GM12865 (cell line): ENCODE measurements around the gene FBXW10.
A peak's percentile ranks its signal among the peaks of the same experiment; 100 is the strongest.
"Not testable (repeated sequence)": the region's sequence is repeated elsewhere in the genome, so short reads cannot be mapped to it uniquely, and the experiment has no call there.

ENCODE experiments used
- DNase-seq: peaks from one replicate; pipeline ENCODE4 v3.0.0; 2010; ENCODE audit warnings: low read depth
- H3K4me3 ChIP-seq: 2 replicates; pipeline ENCODE4 v1.5.1; 2011; ENCODE audit warnings: mild to moderate bottlenecking, low read depth, low read length, control low read depth
- TF ChIP-seq, protein P1 (sequence below): IDR thresholded peaks from 2 replicates; pipeline ENCODE4 v1.5.1; 2011; ENCODE audit warnings: low read length, control low read depth, low read depth, inconsistent platforms; ENCODE audit not compliant: insufficient read depth; ENCODE audit errors: missing control alignments

Gene FBXW10, protein sequence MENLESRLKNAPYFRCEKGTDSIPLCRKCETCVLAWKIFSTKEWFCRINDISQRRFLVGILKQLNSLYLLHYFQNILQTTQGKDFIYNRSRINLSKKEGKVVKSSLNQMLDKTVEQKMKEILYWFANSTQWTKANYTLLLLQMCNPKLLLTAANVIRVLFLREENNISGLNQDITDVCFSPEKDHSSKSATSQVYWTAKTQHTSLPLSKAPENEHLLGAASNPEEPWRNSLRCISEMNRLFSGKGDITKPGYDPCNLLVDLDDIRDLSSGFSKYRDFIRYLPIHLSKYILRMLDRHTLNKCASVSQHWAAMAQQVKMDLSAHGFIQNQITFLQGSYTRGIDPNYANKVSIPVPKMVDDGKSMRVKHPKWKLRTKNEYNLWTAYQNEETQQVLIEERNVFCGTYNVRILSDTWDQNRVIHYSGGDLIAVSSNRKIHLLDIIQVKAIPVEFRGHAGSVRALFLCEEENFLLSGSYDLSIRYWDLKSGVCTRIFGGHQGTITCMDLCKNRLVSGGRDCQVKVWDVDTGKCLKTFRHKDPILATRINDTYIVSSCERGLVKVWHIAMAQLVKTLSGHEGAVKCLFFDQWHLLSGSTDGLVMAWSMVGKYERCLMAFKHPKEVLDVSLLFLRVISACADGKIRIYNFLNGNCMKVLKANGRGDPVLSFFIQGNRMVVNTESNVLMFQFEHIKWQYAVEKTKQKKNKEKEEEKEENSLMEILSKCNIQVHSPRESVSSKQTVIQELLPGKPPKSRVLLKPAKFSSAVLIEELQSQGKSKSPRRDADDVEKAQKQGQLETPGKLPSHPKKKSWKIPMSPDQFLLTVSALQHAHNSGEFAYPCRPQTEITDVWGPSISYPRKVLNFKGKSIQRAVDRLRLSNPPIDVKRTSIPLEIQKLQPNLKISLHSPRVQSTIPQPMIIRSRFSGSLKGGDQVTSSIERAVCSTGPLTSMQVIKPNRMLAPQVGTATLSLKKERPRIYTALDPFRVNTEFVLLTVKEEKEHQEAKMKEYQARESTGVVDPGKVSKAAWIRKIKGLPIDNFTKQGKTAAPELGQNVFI

DNA sequence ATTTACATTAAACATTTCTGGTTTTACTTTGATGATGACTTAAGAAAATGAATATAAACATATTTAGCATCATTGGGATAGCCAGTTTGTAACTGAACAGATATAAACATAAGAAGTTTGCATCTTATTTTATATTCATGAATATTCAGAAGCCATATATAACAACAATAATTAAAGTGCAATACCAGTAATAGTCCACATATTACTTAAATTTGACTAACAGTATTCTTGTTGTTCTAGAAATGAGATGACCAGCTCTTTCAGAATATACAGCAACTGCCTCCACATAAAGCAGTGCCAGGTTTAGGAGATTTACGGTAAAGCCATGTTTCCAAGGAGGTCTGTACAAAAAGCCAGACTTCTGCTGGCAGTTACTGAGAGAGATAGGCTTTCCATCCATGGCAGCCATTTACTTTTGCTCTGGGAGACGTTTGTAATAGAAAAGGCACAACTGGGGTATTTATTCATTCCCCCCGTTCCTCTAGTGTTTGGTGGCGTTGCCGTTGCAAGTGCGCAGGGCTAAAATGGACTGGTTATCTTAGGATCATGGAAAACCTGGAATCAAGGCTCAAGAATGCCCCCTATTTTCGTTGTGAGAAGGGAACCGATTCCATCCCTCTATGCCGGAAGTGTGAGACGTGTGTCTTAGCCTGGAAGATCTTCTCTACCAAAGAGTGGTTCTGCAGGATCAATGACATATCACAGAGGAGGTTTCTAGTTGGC lies at the start of gene FBXW10:
FBXW10 (plus strand) TSS at position 356 of the 723 bp plus-strand sequence; CDS start at position 547, 191 bp downstream.
- DNase-seq, H3K4me3 ChIP-seq: not testable (repeated sequence)

DNA sequence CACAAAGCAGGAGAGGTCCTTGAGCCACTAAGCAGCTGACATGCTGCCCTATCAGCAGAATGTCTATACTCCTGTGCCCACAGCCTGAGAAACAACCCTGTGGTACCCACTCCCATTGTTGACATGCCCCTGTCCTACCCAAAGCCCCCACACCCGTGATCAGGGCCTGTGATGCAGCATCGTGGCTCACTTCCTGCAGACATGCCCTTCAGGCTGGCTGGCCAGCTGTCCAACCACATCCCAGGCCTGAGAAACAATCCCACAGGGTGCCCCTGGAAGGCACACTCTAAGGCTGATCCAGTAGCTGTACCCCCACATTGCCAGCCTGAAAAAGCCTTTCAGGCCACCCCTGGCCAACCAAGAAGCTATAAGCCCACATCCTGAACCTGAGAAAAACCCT lies 48.7 kb upstream of the FBXW10 start:
- DNase-seq, H3K4me3 ChIP-seq: not testable (repeated sequence)

DNA sequence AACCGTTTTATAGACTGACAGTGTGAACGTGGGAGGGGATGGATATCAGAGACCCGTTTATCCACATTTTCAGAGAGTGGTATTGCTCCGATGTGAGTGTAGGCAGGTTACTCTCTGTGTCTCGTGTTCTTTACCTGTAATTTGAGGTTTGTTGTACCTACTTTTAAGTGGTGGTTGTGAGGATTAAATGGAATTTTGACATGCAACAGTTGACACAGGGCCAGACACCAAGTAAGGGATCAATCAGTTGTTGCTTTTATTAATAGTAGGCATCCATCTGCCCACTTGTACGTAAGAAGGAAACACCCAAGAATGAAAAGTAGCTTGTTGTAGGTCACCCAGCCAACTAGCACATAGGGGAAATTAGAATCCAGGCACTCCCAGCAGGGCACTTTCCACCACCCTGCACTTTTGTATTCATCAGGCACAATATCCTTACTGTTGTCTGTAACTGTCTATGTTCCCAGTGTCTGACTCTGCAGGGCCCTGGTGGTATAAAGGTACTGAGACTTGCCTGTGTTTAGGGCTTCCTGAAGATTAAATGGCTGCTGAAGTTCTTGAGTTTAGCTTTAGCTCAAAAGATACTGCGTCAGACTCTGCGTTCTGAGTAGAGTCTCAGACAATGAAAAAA lies 45.3 kb upstream of the FBXW10 start:
- DNase-seq = not testable (repeated sequence)
- H3K4me3 ChIP-seq = peak overlapping the region; percentile 73

DNA sequence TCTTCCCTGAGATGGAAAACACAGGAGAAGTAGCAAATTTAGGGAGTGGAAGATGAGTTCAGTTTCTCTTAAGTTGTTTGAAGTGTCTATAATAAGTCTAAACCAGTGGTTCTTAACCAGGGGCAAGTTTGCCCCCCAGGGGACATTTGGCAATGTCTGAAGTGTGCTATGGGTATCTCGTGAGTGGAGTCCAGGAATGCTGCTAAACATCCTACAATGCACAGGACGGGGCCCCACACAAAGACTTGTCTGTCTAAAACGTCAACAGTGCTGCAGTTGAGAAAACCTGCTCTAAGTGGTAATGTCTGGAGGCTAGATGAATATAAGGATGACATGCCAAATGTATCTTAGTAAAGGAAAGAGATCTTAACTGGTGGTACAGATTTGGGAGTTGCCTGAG lies 37.9 kb upstream of the FBXW10 start:
- DNase-seq, H3K4me3 ChIP-seq: not testable (repeated sequence)

DNA sequence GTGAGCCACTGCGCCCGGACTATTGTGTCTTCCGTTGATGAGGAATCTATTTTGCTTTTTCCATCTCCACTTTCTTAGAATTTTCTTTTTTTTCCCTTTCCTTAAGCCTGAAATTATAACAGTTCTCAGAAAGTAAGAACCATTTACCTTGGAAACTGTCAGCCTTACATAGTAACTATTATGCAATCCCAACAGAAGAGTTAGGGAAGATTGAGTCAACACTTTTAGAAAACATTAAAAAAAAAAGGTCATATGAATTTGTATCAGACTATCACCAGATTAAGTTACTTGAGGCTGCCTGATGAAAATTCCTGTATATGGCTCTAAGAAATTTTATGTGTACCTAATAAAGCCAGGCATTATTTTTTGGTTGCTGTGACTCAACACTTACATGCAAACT lies 35.6 kb upstream of the FBXW10 start:
- DNase-seq, H3K4me3 ChIP-seq: not testable (repeated sequence)

DNA sequence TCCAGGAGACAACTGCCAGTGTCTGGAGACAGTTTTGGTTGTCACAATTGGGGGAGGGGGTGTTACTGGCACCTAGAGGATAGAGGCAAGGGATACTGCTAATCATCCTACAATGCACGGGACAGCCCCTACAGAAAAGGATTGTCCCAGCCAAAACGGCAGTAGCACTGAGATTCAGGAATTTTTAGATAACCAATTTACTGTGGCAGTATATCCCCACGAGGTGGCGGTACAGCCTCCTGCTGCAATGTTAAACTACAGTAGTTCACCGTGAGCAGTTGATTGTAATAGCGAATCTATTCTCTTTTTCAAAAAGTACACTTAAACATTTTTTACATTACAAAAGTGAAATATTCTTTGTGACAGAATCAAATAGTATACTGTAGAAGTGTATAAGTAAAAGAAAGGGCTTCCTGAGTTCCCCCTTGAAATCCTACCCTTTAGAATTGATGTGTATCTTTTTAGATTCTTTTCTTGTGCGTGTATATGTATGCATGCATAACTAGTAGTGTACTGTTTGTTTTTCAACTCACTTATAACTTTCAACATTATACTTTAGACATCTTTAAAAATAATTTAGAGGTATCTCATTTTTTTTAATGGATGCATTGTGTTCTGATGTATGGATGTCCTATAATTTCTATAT lies 31.4 kb upstream of the FBXW10 start:
- peak; percentile 63 for DNase-seq
- TF ChIP-seq, protein P1, sequence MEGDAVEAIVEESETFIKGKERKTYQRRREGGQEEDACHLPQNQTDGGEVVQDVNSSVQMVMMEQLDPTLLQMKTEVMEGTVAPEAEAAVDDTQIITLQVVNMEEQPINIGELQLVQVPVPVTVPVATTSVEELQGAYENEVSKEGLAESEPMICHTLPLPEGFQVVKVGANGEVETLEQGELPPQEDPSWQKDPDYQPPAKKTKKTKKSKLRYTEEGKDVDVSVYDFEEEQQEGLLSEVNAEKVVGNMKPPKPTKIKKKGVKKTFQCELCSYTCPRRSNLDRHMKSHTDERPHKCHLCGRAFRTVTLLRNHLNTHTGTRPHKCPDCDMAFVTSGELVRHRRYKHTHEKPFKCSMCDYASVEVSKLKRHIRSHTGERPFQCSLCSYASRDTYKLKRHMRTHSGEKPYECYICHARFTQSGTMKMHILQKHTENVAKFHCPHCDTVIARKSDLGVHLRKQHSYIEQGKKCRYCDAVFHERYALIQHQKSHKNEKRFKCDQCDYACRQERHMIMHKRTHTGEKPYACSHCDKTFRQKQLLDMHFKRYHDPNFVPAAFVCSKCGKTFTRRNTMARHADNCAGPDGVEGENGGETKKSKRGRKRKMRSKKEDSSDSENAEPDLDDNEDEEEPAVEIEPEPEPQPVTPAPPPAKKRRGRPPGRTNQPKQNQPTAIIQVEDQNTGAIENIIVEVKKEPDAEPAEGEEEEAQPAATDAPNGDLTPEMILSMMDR = peak; percentile 37
- H3K4me3 ChIP-seq = not testable (repeated sequence)

DNA sequence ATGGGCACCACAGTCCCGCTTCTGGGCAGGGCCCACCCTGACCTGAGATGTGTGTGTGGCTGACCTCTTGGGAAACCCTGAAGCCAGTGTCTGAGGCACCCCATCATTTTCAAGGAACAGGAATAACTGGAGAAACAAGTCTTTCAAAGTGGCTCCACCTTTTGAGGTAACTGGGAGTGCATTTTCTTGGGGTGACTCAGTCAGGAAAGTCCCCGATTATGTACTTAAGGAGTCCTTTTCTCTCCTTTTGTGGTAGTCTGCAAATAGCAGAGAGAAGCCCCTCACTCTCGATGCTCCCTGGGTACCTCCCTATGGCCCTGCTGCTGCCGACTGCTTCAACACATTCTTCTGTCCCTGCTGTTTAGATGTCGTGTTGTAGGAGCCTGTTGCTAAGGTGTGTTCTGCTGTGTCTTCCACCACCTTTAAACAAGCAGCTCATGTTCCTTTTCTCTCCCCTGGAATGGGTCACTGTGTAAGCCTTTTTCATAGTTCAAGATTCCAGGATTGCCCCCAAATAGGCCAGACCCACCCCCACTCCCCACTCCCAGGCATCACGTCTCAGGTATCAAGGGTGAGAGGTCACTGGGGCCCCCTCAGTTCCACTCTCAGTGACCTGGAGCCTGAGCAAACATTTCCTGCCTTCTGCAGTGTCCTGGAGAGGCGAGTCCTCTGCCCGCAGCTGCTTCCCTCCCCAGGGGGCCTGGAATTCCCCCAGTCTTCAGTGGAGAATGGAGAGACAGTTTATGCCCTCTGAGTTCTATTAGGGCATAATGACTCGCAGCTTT lies 25.0 kb upstream of the FBXW10 start:
- not testable (repeated sequence) for H3K4me3 ChIP-seq, DNase-seq

DNA sequence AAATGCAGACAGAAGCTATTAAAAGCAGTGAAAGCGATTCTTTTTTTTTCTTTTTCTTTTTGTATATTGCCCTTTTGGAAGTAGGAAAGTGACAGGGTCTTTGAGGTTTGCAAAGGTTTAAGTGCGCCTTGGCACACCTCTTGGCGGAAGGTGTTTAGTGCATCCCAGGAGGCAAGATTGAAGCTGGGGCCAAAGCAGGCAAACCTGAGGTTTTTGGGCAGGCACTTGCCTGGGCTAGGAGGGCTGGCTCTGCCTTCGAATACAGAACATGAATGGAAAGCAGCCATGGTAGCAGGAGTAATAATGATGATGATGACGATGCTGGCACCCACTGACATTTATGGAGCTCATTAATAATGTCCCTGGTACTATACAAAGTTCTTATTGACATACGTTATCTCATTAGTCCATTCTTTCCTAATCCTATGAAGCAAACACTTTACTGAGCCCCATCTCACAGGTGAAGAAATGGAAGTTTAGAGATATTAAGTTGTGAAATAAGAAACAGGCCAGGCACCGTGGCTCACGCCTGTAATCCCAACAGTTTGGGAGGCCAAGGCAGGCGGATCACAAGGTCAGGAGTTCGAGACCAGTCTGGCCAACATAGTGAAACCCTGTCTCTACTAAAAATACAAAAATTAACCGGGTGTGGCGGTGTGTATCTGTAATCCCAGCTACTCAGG lies 24.3 kb upstream of the FBXW10 start:
- DNase-seq, H3K4me3 ChIP-seq: not testable (repeated sequence)

DNA sequence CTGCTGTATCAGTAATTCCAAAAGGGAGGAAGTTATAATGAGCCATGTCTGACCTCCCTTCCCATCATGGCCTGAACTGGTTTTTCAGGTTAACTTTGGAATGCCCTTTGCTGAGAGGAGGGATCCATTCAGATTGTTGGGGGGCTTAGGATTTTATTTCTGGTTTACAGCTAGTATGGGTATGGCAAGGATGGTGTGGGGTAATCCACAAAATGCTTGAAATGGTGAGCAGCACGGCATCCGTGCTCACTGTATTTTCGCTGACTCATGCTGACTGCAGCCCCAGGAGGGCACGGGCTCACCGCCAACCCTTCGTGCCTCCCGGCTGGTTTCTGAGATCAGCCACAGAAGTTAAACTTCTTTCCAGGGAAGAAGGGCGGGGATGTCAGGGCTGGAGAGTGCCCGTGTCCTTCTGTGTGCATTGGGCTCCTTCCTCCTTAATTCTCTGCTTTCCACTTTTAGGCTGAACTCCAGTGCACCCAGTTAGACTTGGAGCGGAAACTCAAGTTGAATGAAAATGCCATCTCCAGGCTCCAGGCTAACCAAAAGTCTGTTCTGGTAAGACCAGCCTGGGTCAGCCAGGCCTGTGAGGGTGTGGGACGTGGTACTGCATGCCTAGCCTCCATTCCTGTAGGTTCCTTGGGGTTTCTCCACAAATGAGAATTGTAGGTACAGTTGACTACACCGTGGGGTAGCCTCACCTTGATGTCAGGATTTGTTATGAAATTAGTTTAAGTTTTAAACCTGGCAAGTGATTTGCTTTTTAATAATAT lies 21.9 kb upstream of the FBXW10 start:
- H3K4me3 ChIP-seq, DNase-seq: not testable (repeated sequence)

DNA sequence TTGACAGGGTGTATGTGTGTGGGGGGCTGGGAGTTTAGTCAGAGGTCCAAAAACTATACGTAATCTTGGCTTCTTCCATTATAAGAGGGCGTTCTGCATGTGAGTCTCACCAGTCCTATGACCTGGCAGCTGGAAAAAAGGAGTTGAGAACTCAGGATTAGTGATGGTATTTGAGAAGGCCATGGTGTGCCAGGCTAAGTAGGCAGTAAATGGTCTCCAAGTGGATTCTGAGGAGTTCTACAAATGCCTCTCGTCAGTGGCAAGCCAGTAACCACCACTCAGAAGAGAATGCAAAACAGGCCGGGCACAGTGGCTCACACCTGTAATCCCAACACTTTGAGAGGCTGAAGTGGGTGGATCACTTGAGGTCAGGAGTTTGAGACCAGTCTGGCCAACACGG lies 21.2 kb upstream of the FBXW10 start:
- H3K4me3 ChIP-seq, DNase-seq: not testable (repeated sequence)

DNA sequence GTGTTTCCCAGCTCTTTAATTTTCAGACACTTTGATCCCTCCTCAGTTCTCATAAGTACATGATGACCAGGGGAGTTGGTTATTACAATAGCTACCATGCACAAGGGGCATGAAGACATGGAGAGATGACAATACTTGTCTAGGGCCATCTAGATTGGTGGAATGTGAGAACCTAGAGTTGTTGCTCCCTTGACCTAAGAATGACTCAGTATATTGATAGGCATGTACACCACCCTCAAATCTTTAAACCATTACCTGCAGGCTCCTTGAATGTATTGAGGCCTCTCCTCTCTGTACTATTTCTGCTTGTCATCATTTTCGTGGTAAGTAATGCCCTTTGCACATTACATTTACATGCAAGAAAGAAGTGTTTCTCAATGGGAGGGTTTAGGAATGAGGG lies 20.3 kb upstream of the FBXW10 start:
- not testable (repeated sequence) for DNase-seq

DNA sequence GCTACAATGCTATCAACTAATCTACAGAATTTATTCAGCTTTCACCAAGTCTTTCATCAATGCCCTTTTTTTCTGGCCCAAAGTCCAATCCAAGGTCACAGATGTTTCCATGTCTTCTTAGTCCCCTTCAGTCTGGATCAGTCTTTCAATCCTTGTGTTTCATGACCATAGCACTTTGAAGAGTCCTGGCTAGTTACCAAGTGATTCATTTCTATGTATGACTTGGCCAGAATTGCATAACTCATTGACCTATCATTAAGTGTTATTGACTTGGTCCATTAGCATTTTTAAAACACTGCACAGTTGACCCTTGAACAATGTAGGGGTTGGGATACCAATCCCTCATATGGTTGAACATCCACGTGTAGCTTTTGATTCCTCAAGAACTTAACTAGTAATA lies 11.4 kb upstream of the FBXW10 start:
- not testable (repeated sequence) for DNase-seq, H3K4me3 ChIP-seq

More for the DNA sequence above, 20.3 kb upstream of the FBXW10 start:
- H3K4me3 ChIP-seq = not testable (repeated sequence)

DNA sequence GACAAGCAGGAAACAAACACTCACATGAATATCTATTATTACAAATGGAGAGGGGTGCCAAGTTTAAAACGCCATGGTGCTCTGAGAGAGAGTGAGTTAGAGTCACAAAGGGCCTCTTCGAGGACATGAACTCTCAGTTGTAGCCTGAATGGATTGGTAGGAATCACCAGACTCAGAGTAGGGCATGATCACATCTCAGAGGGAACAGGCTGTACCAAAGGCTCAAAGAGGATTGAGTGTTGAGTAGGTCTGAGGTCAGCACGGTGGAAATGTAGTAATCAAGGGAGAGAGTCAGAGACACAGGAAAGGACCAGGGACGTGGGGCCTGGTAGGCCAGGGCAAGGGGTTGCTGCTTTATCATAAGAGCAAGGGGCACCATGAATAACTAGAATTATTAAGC lies 10.5 kb upstream of the FBXW10 start:
- not testable (repeated sequence) for H3K4me3 ChIP-seq, DNase-seq

DNA sequence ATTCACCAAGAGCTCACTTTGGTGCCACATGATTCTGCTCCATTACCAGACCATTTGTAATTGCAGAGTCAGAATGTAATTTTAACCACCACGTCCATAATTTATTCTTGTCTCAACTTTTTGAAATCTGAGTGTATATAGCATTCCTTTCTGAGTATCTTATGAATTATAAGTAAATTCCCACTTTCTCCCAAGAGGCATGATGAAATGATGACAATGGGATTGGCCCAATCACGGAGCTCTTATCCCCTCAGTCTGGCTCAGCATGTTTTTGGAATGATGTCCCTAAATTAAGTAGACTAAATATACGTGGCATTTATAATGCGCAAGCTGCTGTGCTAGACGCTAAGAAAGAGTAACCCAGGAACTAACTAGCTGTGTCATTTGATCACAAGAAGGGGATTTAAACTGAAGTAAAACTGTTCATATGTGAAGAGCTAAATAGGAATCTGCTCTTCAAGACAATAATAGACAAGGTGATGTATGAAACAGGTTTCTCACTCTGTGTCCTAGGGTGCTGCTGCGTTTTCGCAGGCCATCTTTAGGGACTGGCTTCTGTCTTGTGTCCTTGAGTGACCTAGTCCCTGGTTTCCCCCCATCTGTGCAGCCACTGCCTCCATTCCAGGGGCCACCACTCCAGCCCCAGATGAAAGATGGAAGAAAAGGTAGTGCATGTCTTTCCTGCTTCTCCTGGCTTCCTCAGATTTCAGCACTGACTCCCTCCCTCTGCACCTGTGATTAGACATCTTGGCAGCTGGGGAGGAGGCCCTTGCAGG lies 4.0 kb upstream of the FBXW10 start:
- DNase-seq, H3K4me3 ChIP-seq: not testable (repeated sequence)
